ENCODE measurements around the gene KBTBD4. TPM values are rescaled to one million over a fixed set of nuclear protein-coding genes. Genes with fewer than 3 reads are reported as not detected.

The KBTBD4 gene
- total and polyA plus RNA-seq, 2 of the 8 experiments (the other 6 are each of a cell fraction or from before 2014, with no cell fraction given): 12.0 to 19.5 TPM

DNA sequence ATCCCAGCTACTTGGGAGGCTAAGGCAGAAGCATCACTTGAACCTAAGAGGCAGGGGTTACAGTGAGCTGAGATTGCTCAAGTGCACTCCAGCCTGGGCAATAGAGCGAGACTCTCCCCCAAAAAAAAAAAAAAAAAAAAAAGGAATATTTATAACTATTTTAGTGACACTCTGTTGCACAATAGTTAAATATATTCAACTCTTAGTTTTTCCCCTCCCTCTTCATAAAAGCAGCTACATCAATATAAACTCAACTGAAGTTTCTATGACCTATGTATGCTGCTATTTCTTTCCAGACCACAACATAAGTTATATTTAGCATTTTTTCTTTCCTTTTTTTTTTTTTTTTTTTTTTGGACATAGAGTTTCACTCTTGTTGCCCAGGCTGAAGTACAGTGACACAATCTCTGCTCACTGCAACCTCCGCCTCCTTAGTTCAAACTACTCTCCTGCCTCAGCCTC is 45.0 kb downstream of the KBTBD4 start:
- H2BK20ac ChIP-seq (ENCODE audit: low read length): no peak overlapping the region
- no peak overlapping the region for H3K27ac ChIP-seq (ENCODE audit: low read depth, low read length)
- H3K4me1 ChIP-seq (replicated peaks in 1 of 4; ENCODE audit: control insufficient read depth in 3 of 4, insufficient read depth in 4 of 4, low read length in 3 of 4): peaks cover 0 to under 1% (median 0%) of the 10 kb centered on the region in 4 experiments; a peak in 1 of 7 replicates
- H2AFZ ChIP-seq (ENCODE audit: low read length): no peak overlapping the region
- no peaks in the 10 kb centered on the region for H3K27me3 ChIP-seq (replicated peaks in 1 of 4; ENCODE audit: control insufficient read depth in 3 of 4, extremely low read depth in 1 of 4, insufficient read depth in 3 of 4, low read length in 3 of 4)
- H2BK15ac ChIP-seq (ENCODE audit: low read length): no peak overlapping the region
- H2BK5ac ChIP-seq (ENCODE audit: low read depth, low read length): no peak overlapping the region
- H4K20me1 ChIP-seq (replicated peaks in 1 of 2; ENCODE audit: control insufficient read depth in 1 of 2, insufficient read depth in 2 of 2, low read length in 2 of 2): peaks cover 21 to 23% of the 10 kb centered on the region in 2 experiments
- DNase-seq (ENCODE audit: low read depth in 1 of 2, low spot score in 2 of 2) (no peak), FAIRE-seq (no peak)
- CTCF ChIA-PET (ENCODE audit: partially characterized antibody): interaction anchor here (0.7 to 1.9 kb wide), 8 partner anchors 9 to 142 kb away, joined by 3 to 6 read pairs (median 4); no protein-coding TSS in a partner anchor
- no peaks in the 10 kb centered on the region for H3K79me1 ChIP-seq (ENCODE audit: low read depth, low read length)
- H3K18ac ChIP-seq (ENCODE audit: extremely low read depth, low read length): no peak overlapping the region
- no peak overlapping the region for H2BK120ac ChIP-seq (replicated peaks; ENCODE audit: low read depth, low read length)
- peaks cover 0 to 8% (median 0%) of the 10 kb centered on the region in 4 experiments; a peak in 1 of 8 replicates for H3K36me3 ChIP-seq (ENCODE audit: control insufficient read depth in 2 of 4, insufficient read depth in 4 of 4, low read length in 3 of 4)
- H3K56ac ChIP-seq (replicated peaks; ENCODE audit: insufficient read length, low read depth, low read length): no peak overlapping the region
- H3K9me3 ChIP-seq (ENCODE audit: insufficient read depth in 2 of 2, low read depth in 1 of 2, low read length in 1 of 2): no peaks in the 10 kb centered on the region
- H4K91ac ChIP-seq (replicated peaks; ENCODE audit: insufficient read length, low read length): no peak overlapping the region
- no peak overlapping the region for H3K4me2 ChIP-seq (ENCODE audit: insufficient read depth in 1 of 2, low read depth in 2 of 2, low read length in 2 of 2)
- no peak overlapping the region for H4K5ac ChIP-seq (ENCODE audit: insufficient read length, low read depth, low read length)
- no peak overlapping the region for H4K8ac ChIP-seq (ENCODE audit: extremely low read depth, insufficient read depth, low read length)
- H3K23me2 ChIP-seq (ENCODE audit: low read depth, low read length): no peaks in the 10 kb centered on the region
- H3K4ac ChIP-seq (replicated peaks; ENCODE audit: insufficient read length, low read depth, low read length): no peak overlapping the region
- H3K4me3 ChIP-seq (ENCODE audit: extremely low read depth in 1 of 4, insufficient read depth in 2 of 4, low read depth in 3 of 4, low read length in 4 of 4): no peak overlapping the region
- TF ChIP-seq RFX5 (IDR thresholded peaks at IDR 0.05; ENCODE audit: borderline replicate concordance, low read depth, low read length): no peak
- 0 out of 2 replicates have a peak, but pooled peaks have one; percentile 2 for TF ChIP-seq CEBPB (IDR thresholded peaks at IDR 0.05; ENCODE audit: low read depth, low read length)
- no peak overlapping the region for H2BK12ac ChIP-seq (ENCODE audit: low read depth, low read length)
- H3K23ac ChIP-seq (ENCODE audit: insufficient read length): no peak overlapping the region
- no peak overlapping the region for H3K14ac ChIP-seq (ENCODE audit: insufficient read length)
- WGBS, 2 experiments (ENCODE audit: extremely low coverage in 1 of 2, insufficient coverage in 1 of 2, insufficient read length in 1 of 2, insufficient replicate concordance in 2 of 2, low coverage in 1 of 2, low lambda C conversion rate in 2 of 2, missing lambda C conversion rate in 1 of 2): 100% methylated on average over 2 of the region's 2 CpGs; no CpG with 5 or more reads in 1 of the 2 experiments
- H3K9ac ChIP-seq (replicated peaks in 1 of 4; ENCODE audit: extremely low read depth in 1 of 4, low read depth in 3 of 4, low read length in 3 of 4): no peak overlapping the region
- H3K79me2 ChIP-seq (ENCODE audit: control insufficient read depth in 1 of 2, insufficient read depth in 2 of 2, low read length in 2 of 2): peaks cover 23 to 99% of the 10 kb centered on the region in 2 experiments
- POLR2A ChIA-PET (ENCODE audit: partially characterized antibody): interaction anchor here (0.7 to 3.1 kb wide), 5 partner anchors 10 to 24 kb away, joined by 3 to 11 read pairs (median 4); no protein-coding TSS in a partner anchor
- H2AK5ac ChIP-seq (ENCODE audit: low read depth, low read length): no peak overlapping the region
